ELF-1 (cell line): Measurements from ENCODE around the gene IZUMO1.
A peak's percentile ranks its signal among the peaks of the same experiment; 100 is the strongest.
"Not testable (repeated sequence)": the region's sequence is repeated elsewhere in the genome, so short reads cannot be mapped to it uniquely, and the experiment has no call there.

Experiments used
- DNase-seq: peaks from one replicate; pipeline ENCODE4 v3.0.0-alpha.2; 2016; ENCODE audit warnings: low read depth, low spot score

Gene IZUMO1

DNA sequence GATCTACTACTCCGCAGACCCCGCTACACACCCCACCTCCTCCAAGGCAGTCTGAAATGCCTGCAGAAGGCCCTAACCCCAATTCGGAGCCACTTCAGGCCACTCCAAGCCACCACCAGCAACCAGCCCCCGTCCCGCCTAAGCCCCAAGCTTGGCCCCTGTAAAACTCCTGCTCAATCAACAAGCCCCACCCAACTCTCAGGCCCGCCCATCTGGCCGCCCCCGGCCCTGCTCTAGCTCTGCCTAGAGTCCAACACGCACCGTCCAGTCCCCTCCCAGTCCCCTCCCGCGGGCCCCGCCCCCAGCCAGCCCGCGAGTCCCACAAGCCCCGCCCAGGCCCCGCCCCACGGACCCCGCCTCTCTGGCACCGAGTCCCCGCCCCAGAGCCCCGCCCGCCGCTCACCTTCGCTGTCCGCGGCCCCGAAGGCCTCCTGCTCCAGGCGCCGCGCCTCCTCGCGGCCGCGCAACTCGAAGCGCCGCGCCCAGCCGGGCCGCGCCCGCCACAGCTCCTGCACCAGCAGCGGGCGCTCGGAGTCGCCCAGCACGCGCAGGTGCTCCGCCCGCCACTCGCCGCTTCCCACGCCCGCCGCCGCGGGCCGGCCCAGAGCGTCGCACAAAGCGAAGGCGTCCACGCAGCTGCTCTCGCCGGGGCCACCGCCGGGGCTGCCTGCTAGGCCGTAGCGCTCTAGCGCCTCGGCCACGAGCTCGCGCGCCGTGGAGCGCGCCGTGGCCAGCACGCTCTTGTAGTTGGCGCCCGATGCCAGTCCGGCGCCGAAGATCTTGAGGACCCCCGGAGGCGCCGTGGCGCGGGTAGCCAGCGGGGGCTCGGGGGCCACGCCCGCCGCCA lies 7.9 kb downstream of the IZUMO1 start:
- DNase-seq = peak; percentile 92

DNA sequence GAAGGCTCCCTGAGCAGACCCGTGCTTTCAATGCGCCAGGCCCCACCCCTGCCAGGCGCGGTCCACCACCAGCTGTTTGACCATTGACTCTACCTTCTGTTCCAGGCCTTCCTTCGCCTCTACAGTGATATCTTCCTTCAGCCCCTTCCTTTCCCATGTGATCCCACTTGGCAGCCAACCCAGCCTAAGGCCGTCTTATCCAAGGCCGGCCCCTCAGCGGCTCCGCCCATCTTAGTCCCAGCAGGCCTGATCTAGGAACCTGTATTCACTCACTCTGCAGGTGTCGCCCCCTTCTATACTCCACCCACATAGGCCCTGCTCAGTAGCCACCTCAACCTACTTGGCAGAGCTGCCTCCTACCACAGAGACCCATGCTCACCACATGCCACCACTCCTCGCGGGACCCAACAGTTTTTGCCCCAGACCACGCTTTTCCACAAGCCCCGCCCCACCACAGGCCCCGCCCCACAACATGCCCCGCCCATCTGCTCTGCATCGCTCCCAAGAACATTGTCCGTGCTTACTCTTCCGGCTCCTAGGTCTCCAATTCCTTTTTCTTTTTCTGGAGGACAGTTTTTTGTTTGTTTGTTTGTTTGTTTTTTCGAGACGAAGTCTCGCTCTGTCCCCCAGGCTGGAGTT lies 9.2 kb downstream of the IZUMO1 start:
- peak; percentile 92 for DNase-seq

DNA sequence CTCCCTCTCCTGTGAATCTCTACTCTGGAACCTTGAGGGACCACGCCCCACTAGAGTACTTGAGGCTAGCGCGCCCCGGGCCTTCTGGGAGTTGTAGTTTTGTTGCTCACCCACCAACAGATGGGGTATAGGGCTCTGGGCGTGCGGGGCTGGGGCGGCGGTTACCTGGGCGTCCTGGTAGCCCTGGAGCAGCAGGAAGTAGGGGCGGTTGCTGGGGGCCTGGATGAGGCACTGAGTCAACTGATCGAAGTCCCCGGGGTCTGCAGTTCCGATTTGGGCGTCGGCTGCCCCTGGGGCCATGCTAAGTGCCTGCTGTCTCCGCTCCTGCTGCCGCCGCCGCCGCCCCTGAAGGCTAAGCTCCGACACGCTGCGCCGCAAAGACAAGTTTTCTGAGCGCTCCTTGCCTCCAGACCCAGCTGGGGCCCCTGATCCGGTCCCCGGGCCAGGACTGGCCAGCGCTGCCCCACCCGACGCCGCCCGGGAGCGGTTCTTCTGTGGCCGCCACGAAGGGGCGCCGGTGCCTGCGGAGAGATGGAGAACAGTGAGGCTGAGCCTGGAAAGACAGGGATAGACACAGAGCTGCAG lies 11.6 kb downstream of the IZUMO1 start:
- peak; percentile 82 for DNase-seq

DNA sequence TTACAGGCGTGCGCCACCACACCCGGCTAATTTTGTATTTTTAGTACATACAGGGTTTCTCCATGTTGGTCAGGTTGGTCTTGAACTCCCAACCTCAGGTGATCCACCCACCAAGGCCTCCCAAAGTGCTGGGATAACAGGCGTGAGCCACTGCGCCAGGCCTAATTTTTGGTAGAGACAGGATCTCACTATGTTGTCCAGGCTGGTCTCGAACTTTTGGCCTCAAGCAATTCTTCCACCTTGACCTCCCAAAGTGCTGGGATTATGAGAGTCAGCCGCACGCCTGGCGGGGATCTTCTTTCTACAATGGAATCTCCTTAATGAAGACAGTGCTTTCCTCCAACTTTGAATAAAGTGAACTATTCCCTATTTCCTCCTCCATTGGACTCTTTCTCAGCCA lies 12.1 kb downstream of the IZUMO1 start:
- no peak for DNase-seq

DNA sequence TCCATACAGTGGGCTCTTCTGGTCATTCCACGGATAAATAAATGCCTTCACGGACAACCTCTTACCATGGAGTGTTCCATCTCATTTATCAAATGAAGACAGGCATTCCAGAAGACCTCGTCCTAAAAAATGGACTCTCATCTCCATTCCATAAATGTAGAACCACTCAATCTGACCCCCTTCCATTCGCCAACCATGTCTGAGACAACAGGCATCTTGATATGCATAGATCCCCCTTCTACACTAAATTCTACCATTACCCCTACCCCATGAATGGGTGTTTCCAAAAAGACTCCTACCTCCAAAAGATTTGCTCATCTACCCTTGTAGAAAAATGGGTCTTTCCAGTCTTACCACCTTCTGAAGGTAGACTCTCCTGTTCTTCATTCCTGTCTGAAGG lies 15.3 kb downstream of the IZUMO1 start:
- DNase-seq = no peak

DNA sequence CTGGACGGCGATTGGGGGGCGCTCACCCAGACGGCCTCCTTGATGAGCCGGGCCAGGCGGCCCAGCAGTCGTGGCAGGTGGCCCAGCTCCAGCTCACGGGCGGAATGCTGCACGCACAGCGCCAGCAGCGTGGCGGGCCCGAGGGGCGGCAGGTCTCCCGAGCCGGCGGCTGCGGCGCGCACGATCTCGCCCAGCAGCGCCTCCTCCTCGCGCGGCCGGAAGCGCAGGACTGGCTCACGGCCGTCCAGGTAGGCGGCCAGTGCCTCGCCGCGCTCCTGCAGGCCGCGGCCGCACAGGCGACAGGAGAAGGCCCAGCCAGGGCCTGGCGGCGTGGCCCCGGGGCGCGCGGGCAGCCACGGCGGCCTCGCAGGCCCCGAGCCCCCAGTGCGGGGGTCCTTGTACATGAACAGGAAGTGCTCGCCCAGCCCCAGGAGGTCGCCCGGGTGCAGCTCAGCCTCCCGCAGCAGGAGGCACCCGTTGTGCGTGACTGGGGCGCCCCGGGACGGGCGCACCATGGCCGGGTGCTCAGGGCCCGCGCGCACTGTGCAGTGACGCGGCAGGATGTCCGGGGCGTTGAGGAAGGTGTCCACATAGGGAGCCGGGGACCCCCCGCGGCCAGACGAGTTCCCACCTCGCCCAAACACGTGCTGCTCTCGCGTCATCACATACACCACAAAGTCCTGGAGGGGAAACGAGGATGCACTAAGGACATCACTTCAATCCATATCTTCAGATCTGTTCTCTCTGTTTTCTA lies 17.6 kb downstream of the IZUMO1 start:
- peak; percentile 49 for DNase-seq

DNA sequence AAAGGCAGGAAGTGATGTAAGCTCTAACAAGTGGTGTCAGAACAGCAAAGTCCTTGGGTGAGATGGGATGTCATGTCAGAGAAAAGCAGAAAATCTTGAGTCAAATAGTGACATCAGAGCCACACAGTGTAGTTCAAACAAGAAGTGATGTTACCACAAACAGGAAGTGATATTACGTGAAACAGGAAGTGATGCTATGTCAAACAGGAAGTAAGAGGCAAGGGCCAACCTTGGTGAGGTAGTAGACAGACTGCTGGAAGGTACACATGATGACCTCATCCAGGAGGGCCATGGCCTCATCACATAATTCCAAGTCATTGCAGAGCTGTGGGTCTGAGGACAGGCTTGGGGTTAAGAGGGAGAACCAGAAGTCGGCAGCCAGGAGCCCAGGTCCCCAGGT lies 20.2 kb downstream of the IZUMO1 start:
- no peak for DNase-seq

DNA sequence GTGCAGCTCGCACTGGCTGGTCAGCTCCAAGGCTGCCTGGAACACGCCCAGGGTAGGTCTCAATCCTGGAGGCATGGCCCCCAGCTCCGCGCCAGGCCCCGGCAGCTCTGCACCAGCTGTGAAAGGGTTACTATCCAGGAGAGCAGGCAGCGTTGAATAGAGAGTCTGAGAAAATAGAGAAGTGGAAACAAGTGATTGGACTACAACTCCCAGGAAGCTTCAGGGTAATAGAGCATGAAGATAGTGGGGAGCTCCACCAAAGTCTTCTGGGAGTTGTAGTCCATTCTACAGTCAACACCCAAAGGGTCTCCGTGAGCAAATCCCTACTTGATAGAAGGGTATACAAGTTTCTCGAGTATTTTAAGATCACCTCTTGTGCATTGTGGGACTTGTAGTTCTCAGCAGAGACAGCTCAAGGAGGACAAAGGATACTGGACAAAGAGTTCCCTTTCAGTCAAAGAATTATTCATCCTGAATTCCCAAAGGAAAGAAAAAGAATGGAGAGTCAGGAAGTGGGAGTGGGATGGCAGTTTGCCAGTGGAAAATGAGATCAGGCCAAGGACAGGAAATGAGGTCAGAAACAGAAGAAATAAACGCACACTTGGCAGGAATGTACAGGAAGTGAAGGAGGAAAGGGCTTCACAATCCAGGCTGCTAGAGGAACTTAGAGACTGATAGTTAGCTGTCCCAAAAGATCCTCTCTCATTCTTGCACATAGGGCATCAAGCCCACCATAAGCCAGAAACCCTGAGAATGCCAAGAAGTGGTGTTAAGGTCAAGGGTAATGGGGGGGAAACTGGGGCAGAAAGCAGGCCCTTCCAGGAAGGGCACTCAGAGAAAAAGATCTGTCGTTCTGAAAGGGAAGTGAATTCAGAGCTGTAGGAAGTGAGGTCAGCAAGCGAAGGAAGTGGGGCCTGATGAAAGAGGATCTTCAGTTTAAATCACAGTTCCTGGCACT lies 21.6 kb downstream of the IZUMO1 start:
- peak; percentile 62 for DNase-seq

DNA sequence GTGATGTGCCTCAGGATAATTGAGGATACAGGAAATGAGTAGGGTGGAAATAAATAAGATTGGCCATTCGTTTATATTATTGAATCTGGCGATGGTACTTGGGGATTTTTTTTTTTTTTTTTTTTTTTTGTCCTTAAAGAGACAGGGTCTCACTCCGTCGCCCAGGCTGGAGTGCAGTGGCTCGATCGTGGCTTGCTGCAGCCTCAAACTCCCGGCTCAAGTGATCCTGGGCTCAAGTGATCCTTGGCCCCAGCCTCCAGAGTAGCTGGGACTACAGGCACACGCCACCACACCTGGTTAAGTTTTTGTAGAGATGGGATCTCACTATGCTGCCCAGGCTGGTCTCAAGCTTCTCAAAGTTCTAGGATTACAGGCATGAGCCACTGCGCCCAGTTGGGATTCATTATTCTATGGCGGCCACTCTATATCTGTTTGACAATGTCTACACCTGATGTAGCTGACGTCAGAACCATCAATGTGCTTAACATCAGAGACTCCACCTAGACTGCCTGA lies 24.5 kb downstream of the IZUMO1 start:
- DNase-seq = no peak

DNA sequence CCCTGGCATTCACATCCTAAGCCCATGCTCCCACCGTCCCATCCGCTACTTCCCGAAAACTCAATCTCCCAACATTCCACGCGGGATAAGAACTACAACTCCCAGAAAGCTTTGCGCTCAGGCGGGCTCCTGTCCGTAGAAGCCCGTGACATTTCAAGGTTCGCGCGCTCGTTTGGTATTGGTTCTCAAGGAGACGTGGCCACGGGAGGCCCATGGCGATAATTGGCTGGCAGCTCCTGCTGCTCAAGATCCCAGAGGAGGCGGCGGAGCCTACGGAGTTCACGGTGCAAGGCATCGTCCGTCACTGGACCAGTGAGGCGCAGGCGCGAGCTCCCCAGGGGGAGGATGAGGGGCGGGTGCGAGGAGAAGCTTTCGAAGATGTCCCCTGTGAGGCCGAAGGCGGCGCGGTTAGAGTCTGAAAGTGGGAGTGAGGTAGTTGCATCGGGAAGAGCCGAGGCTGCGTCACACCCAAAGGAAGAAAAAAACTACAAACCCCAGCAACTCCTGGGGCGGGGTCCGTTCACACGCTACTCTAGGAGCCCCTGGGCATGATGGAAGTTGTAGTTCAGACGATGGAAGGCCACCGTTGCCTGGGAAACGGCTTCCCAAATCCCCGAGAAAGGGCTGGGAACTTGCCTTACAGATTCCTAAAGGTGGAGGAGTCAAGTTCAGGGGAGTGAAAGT lies 26.0 kb downstream of the IZUMO1 start:
- DNase-seq = peak; percentile 99

DNA sequence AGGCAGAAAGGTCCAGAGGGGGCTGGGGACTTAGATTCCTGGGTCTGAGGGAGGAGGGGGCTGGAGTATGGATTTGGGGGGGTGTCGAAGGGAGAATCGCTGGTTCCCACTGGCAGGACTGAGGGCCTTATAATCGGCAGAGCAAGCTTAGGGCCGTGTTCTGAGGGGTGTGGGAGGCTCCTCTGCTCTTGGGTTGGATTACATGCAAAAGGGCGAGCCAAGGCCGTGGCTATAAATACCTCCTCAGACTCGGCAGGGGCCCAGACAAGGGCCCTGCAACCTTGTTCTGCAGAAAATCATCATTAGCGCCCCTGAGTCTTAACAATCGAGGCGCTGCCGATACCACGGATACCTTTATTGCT lies 26.5 kb downstream of the IZUMO1 start:
- no peak for DNase-seq

DNA sequence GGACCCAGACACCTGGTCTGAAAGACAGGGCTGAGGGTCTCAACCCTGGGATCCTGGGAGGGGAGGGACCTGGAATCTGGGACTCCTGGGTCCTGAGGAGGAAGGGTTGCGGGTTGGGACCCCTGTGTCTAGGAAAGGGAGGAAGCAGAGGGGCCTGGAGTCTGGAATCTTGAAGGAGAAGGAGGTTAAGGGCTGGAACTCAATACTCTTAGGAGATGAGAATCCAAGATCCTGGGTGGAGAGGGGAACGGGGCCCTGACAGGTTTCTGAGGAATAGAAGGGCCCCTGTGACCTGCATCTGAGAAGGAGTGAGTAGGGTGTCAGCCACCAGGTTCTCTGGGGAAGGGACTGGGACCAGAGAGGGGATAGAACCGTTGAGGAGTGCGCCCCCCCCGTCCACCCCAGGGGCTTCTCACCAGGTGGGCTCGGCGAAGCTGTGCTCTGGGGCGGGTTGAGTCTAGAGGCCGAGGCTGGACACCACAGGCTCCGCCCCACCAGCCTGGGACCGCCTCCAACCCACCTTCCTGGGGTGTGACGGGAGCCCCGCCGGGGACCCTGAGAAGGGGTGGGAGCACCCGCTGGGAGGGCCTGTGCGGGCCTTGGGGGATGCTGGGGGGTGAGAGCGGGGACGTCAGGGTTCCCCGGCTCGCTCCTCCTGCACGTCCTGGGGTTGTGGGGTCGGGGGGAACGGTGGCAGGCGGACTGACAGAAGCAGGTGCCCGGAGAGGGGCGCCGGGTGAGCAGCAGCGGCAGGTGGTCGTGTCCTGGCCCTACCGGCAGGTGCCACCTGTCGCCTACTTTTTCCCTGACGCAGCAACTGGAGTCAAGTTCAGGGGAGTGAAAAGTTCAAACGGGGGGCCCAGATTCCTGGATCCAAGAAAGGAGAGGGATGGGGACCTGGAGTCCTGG lies 27.2 kb downstream of the IZUMO1 start, which contains the start of gene MAMSTR:
Gene MAMSTR, minus strand, starts transcription at position 463 of the 909 bp plus-strand sequence. CDS start 694 bp downstream, outside the sequence.
- no peak for DNase-seq

DNA sequence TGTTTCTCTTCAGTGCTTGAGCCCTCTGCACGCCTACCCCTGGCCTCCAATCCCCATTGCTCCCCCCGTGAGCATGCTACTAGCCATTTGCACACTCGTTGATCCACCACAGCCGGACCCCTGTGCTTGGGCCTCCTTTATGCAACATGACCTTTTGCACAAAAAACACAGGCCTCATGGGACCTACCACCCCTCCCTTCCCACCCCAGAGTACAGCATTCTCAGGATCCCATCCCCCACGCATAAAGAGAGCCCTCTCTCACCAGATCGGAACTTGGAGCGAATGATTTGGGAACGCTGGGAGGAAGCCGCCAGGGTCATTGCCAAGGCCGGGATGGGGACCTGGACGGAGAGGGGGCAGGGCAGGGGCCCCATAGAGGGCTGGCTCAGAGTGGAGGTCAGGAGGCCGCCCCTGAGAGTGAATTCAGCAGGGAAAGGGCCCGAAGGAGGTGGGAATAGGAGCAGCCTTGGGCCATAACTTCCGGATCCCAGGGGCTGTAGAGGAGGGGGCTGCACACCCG lies 27.9 kb downstream of the IZUMO1 start:
- DNase-seq = no peak

DNA sequence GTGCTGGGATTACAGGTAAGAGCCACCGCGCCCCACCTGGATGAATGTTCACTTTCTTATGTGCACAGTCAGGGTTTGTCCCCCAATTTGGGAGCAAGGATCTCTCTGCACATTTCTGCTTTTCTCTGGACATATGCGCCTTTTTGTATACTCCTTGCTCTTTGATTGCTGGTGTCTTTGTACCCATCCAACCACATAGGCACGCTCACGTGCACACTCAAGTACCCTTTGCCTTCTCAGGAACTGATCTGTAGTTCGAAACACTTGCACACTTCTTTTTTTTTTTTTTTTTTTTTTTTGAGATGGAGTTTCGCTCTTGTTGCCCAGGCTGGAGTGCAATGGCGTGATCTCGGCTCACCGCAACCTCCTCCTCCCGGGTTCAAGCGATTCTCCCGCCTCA lies 28.6 kb downstream of the IZUMO1 start:
- not testable (repeated sequence) for DNase-seq

DNA sequence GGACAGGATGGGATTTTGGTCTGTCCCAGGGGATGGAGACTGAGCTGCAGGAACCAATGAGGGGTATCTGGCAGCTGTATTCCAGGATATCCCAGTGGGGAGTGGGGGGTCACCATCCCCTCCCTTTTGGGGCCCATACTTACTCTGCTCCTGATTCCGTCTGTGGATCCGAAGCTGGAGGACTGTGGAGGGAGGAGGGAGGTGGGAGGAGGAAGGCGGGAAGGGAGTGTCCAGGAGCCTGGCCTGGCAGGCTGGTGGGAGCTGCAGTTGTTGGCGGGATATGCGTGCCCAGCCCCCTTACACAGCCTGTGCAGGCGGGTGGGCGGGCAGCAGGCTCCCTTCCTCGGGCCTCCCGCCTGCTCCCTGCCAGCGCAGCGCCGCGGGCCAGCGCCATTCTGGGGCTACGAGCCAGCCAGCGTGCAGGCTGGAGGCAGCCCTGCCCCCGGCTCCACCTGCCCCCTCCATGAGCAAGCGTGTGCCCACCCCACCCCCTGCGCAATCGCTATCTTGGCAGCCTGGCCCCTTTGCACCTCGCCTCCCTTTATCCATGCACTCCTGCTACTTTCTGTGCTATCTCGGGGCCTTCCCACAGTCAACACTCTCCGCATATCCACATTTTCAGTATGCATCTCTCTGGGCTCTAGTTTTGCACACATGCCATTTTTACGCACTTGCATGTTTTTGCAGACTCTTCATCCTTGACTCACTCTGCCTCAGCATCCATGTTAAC lies 30.0 kb downstream of the IZUMO1 start:
- peak; percentile 39 for DNase-seq

DNA sequence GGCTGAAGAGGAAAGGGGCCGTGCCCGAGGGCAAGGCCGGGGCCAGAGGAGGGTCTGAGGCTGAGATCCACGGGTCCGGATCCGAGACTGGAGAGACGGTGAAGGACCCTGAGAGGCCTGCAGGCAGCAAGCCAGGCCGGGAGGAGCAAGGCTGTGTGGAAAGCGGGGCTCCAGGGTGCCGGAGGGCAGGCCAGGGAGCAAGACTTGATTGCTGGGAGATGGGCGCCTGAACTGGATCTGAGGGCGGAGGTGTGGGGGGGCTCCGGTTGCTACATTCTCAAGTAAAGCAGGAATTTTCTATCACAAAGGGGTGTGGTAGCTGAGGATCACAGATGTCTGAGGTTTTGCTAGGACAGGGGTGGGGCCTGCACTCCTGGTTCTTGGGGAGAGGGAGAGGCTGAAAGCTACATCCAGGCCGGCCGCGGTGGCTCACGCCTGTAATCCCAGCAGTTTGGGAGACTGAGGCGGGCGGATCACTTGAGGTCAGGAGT lies 31.0 kb downstream of the IZUMO1 start:
- DNase-seq = no peak

DNA sequence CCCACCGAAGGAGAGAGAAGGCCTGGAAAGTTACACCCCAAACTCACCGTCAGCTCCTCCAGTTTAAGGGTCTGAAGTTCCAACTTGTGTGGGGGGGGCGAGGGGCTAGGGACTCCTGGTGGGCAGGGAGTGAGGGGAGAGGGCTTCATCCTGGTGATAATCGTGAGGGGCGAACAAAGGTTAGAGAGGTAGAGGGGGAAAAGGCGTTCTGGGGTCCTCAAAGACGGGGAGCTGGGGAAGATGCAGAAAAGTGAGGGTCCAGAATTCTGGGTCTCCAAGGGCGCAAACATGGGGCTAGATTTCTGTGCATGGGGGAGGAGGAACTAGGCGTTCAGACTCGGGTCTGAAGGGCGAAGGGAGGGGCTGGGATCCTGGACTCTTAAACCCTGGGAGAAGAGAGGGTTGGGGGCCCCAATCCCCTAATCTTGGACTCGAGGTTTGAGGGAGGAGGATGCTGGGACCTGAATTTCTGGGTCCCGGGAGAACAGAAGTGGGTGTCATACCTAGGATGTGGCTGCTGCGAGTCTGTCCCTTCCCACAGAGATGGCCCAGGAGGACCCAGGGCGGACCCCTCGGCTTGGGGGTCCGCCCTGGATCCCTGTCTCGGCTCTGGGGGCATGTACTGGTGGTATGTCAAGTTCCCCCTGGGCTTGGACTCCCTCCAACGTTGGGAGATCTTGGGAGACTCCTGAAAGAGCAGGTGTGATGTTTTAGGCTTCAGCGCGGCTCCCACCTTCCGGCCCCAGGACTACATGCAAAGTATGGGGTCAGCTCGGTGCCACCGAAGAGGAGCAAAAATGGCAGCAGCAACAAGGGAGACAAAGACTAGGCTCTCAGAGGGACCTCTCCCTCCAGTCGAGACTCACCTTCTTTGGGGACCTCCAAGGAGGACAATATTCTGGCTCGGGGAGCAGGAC lies 31.7 kb downstream of the IZUMO1 start:
- no peak for DNase-seq
